H1 (cell line): ENCODE results near the gene SLC38A8. TPM values are rescaled to one million over a fixed set of nuclear protein-coding genes. Genes with fewer than 3 reads are reported as not detected.

Experiments
- CTCF ChIA-PET: fragments of 300-600 bp; sonication (Branson Sonifier 250); formaldehyde crosslinking; loops from one replicate; lab custom pipeline; 2021; ENCODE audit not compliant: partially characterized antibody; lab: Charles Lee
- POLR2A ChIA-PET: fragments of 300-600 bp; sonication (Branson Sonifier 250); formaldehyde crosslinking; loops from one replicate; lab custom pipeline; 2021; ENCODE audit warnings: inconsistent platforms; ENCODE audit not compliant: partially characterized antibody; lab: Charles Lee
- DNase-seq, 2 experiments: peaks; one replicate each; pipeline versions ENCODE4 v3.0.0 to v3.0.0-alpha.2; 2010 to 2022; ENCODE audit warnings: low spot score in 2 of 2, low read depth in 1 of 2, mixed read lengths in 1 of 2
- FAIRE-seq: peaks from 2 replicates; lab custom pipeline; 2011; peaks lifted over from hg19 to GRCh38; lab: Jason Lieb, UNC
- H2AFZ ChIP-seq: 2 replicates; pipeline ENCODE4 v1.8.1; 2012; ENCODE audit warnings: low read length, inconsistent platforms
- H2AK5ac ChIP-seq: 2 replicates; pipeline ENCODE4 v1.6.1; 2013; ENCODE audit warnings: low read depth, low read length
- H2BK120ac ChIP-seq: replicated peaks from 2 replicates; pipeline ENCODE3; 2013; ENCODE audit warnings: low read depth, low read length, inconsistent platforms
- H2BK12ac ChIP-seq: 2 replicates; pipeline ENCODE4 v1.6.1; 2013; ENCODE audit warnings: low read depth, low read length
- H2BK15ac ChIP-seq: 2 replicates; pipeline ENCODE4 v1.6.1; 2013; ENCODE audit warnings: low read length
- H2BK20ac ChIP-seq: 2 replicates; pipeline ENCODE4 v1.6.1; 2013; ENCODE audit warnings: low read length
- H2BK5ac ChIP-seq: 2 replicates; pipeline ENCODE4 v1.6.1; 2013; ENCODE audit warnings: low read depth, low read length
- H3K14ac ChIP-seq: 2 replicates; pipeline ENCODE4 v1.6.1; 2013; ENCODE audit warnings: inconsistent platforms; ENCODE audit not compliant: insufficient read length
- H3K18ac ChIP-seq: 2 replicates; pipeline ENCODE4 v1.6.1; 2013; ENCODE audit warnings: low read length; ENCODE audit errors: extremely low read depth
- H3K23ac ChIP-seq: 2 replicates; pipeline ENCODE4 v1.6.1; 2013; ENCODE audit warnings: inconsistent platforms; ENCODE audit not compliant: insufficient read length
- H3K23me2 ChIP-seq: 2 replicates; pipeline ENCODE4 v1.6.1; 2013; ENCODE audit warnings: low read depth, low read length
- H3K27ac ChIP-seq: 2 replicates; pipeline ENCODE4 v1.6.1; 2011; ENCODE audit warnings: low read depth, low read length, inconsistent platforms
- H3K27me3 ChIP-seq, 4 experiments: replicated peaks in 1 of 4; 1 replicate in 1 of 4; 2 replicates in 3 of 4; pipeline versions ENCODE4 v1.6.1 to v1.8.1; 2011 to 2013; ENCODE audit warnings: low read length in 3 of 4, mild to moderate bottlenecking in 3 of 4, inconsistent platforms in 2 of 4, mixed read lengths in 2 of 4, moderate library complexity in 1 of 4; ENCODE audit not compliant: control insufficient read depth in 3 of 4, insufficient read depth in 3 of 4; ENCODE audit errors: extremely low read depth in 1 of 4
- H3K36me3 ChIP-seq, 4 experiments: 2 replicates each; pipeline versions ENCODE4 v1.6.1 to v1.8.1; 2011 to 2013; ENCODE audit warnings: mild to moderate bottlenecking in 4 of 4, low read length in 3 of 4, moderate library complexity in 2 of 4, control low read depth in 1 of 4, inconsistent platforms in 1 of 4; ENCODE audit not compliant: insufficient read depth in 4 of 4, control insufficient read depth in 2 of 4
- H3K4ac ChIP-seq: replicated peaks from 2 replicates; pipeline ENCODE3; 2013; ENCODE audit warnings: low read length, low read depth, mixed read lengths, inconsistent platforms; ENCODE audit not compliant: insufficient read length
- H3K4me1 ChIP-seq, 4 experiments: replicated peaks in 1 of 4; 1 replicate in 1 of 4; 2 replicates in 3 of 4; pipeline versions ENCODE4 v1.6.1 to v1.8.1; 2011 to 2013; ENCODE audit warnings: low read length in 3 of 4, inconsistent platforms in 2 of 4, mixed read lengths in 1 of 4; ENCODE audit not compliant: insufficient read depth in 4 of 4, control insufficient read depth in 3 of 4
- H3K4me2 ChIP-seq, 2 experiments: 2 replicates each; pipeline versions ENCODE4 v1.6.1 to v1.8.1; 2011 to 2013; ENCODE audit warnings: low read depth in 2 of 2, low read length in 2 of 2, control low read depth in 1 of 2, inconsistent platforms in 1 of 2, mild to moderate bottlenecking in 1 of 2; ENCODE audit not compliant: insufficient read depth in 1 of 2
- H3K4me3 ChIP-seq, 4 experiments: fragments of 200-600, 300-600 bp in 1 of 4; sonication (generic), shearing (Covaris generic), sonication (Bioruptor Twin) in 1 of 4; 2 replicates each; pipeline versions ENCODE4 v1.5.1 to v1.8.1; 2011 to 2016; ENCODE audit warnings: low read length in 4 of 4, low read depth in 3 of 4, control low read depth in 2 of 4, inconsistent platforms in 2 of 4, mild to moderate bottlenecking in 2 of 4, mixed read lengths in 1 of 4, moderate library complexity in 1 of 4; ENCODE audit not compliant: insufficient read depth in 2 of 4; ENCODE audit errors: extremely low read depth in 1 of 4
- H3K56ac ChIP-seq: replicated peaks from 2 replicates; pipeline ENCODE3; 2013; ENCODE audit warnings: low read depth, mild to moderate bottlenecking, mixed read lengths, low read length, inconsistent platforms; ENCODE audit not compliant: insufficient read length
- H3K79me1 ChIP-seq: 2 replicates; pipeline ENCODE4 v1.6.1; 2013; ENCODE audit warnings: low read depth, low read length, control low read depth
- H3K79me2 ChIP-seq, 2 experiments: 2 replicates each; pipeline versions ENCODE4 v1.6.1 to v1.8.1; 2012 to 2013; ENCODE audit warnings: low read length in 2 of 2, mild to moderate bottlenecking in 2 of 2, inconsistent platforms in 1 of 2; ENCODE audit not compliant: insufficient read depth in 2 of 2, control insufficient read depth in 1 of 2
- H3K9ac ChIP-seq, 4 experiments: replicated peaks in 1 of 4; 1 replicate in 1 of 4; 2 replicates in 3 of 4; pipeline versions ENCODE4 v1.6.1 to v1.8.1; 2011 to 2013; ENCODE audit warnings: low read depth in 3 of 4, low read length in 3 of 4, control low read depth in 2 of 4, mild to moderate bottlenecking in 2 of 4, moderate library complexity in 2 of 4, inconsistent platforms in 1 of 4; ENCODE audit errors: extremely low read depth in 1 of 4
- H3K9me3 ChIP-seq, 2 experiments: 2 replicates each; pipeline versions ENCODE4 v1.6.1 to v1.8.1; 2012 to 2013; ENCODE audit warnings: mild to moderate bottlenecking in 2 of 2, moderate library complexity in 2 of 2, control low read depth in 1 of 2, inconsistent platforms in 1 of 2, low read depth in 1 of 2, low read length in 1 of 2, mixed read lengths in 1 of 2; ENCODE audit not compliant: insufficient read depth in 2 of 2
- H4K20me1 ChIP-seq, 2 experiments: replicated peaks in 1 of 2; 2 replicates each; pipeline versions ENCODE3 to v1.8.1; 2011 to 2013; ENCODE audit warnings: inconsistent platforms in 2 of 2, low read length in 2 of 2, mild to moderate bottlenecking in 1 of 2; ENCODE audit not compliant: insufficient read depth in 2 of 2, control insufficient read depth in 1 of 2
- H4K5ac ChIP-seq: 2 replicates; pipeline ENCODE4 v1.6.1; 2013; ENCODE audit warnings: low read length, low read depth, mixed read lengths, inconsistent platforms; ENCODE audit not compliant: insufficient read length
- H4K8ac ChIP-seq: 2 replicates; pipeline ENCODE4 v1.8.0; 2013; ENCODE audit warnings: mild to moderate bottlenecking, moderate library complexity, low read length, inconsistent platforms; ENCODE audit not compliant: insufficient read depth; ENCODE audit errors: extremely low read depth
- H4K91ac ChIP-seq: replicated peaks from 2 replicates; pipeline ENCODE3; 2013; ENCODE audit warnings: low read length, mixed read lengths, inconsistent platforms; ENCODE audit not compliant: insufficient read length
- BACH1 ChIP-seq: IDR thresholded peaks from 2 replicates; pipeline ENCODE4 v1.6.1; 2012; ENCODE audit warnings: low read length, improper control_type of control experiment
- CBX5 ChIP-seq: fragments of 300-800, 300-1000 bp; sonication (generic); IDR thresholded peaks from 2 replicates; pipeline ENCODE4 v1.7.1; 2016; ENCODE audit warnings: antibody characterized with exemption, low read length, low read depth
- HDAC2 ChIP-seq, 2 experiments: fragments of 300-600 bp in 1 of 2; sonication (generic) in 1 of 2; IDR thresholded peaks; 2 replicates each; pipeline ENCODE4 v1.6.1; 2011 to 2012; ENCODE audit warnings: low read depth in 2 of 2, low read length in 2 of 2, mild to moderate bottlenecking in 2 of 2, moderate library complexity in 2 of 2, borderline replicate concordance in 1 of 2, inconsistent platforms in 1 of 2
- SP2 ChIP-seq: IDR thresholded peaks from 2 replicates; pipeline ENCODE4 v1.6.1; 2012; ENCODE audit warnings: mild to moderate bottlenecking, low read length, inconsistent platforms
- TBP ChIP-seq: IDR thresholded peaks from 2 replicates; pipeline ENCODE4 v1.6.1; 2011; ENCODE audit warnings: low read depth, low read length, improper control_type of control experiment
- WGBS, 2 experiments: shearing (Covaris generic) in 1 of 2; methylation state at CpG; one replicate each; pipeline versions ENCODE4 v1.1.6 to v1.1.7; 2013 to 2015; ENCODE audit warnings: low lambda C conversion rate in 2 of 2, mixed read lengths in 2 of 2, inconsistent platforms in 1 of 2, low coverage in 1 of 2, missing lambda C conversion rate in 1 of 2; ENCODE audit not compliant: insufficient replicate concordance in 2 of 2, insufficient coverage in 1 of 2, insufficient read length in 1 of 2; ENCODE audit errors: extremely low coverage in 1 of 2, missing lambda C conversion rate in 1 of 2; 5-methylcytosine and 5-hydroxymethylcytosine counted together
- polyA plus RNA-seq, 7 experiments: library from polyadenylated mRNA; depleted of rRNA in 3 of 7; stranded (reverse) in 5 of 7; unstranded in 2 of 7; fragments of >200 nt in 5 of 7; fragments of 200-250 nt in 2 of 7; gene quantifications; 1 replicate in 5 of 7; 2 replicates in 1 of 7; 4 replicates in 1 of 7; pipeline versions ENCODE4 v1.2.1 to v1.2.3, GENCODE V29; 2011 to 2013; ENCODE audit warnings: missing spikeins in 2 of 7, mixed read lengths in 2 of 7
- total RNA-seq: library from RNA; stranded (reverse); fragmentation: NEBNext Ultra II Directional; extraction: Animal tissue kit (Norgen Biotek cat#: 25700); gene quantifications from 2 replicates; pipeline ENCODE4 v1.2.1, GENCODE V29; 2021

Gene SLC38A8
- total and polyA plus RNA-seq, 2 of the 8 experiments (the other 6 are each of a cell fraction or from before 2014, with no cell fraction given), result 0.08 TPM; not detected in 1

DNA sequence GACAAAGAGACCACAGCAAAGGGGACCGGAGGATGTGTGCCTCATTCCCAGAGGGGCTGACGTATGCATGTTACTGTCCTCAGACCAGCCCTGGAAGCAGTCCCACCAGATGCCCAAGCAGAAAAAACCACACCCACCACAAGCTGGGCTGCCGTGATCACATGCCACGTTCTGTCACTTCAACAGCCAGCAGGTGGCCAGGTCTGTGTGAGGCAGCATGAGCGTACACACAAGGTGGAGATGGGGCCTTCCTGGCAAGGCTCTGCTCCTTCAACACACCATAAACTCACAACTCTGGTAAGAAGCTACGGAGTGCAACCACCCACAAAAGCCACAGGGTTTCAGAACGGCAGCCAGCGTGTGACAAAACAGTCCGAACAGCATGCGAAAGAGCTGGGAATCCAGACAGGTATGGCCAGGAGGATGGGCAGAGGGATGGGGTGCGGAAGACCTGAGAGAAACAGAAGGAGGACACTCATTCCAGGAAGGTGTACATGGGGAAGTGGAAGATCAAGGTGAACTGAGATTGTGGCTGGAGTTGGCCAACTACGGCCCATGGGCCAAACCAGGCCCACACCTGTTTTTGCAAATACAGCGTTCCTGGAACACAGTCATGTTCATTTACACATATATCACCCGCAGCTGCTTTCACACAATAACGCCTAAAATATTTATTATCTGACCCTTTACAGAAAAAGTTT lies 46.2 kb upstream of the SLC38A8 start:
- Histone ChIP-seq H3K23me2 (no peaks in the 10 kb centered on the region), H3K27ac (no peak overlapping the region), H3K9ac (no peak overlapping the region), H2BK12ac (no peak overlapping the region), H2BK120ac (no peak overlapping the region), H4K8ac (no peak overlapping the region), H4K20me1 (peaks cover 0 to 10% of the 10 kb centered on the region in 2 experiments), H4K91ac (no peak overlapping the region), H3K79me1 (no peaks in the 10 kb centered on the region; the same call in 1 of the 2 replicates), H4K5ac (no peak overlapping the region), H3K4ac (no peak overlapping the region), H3K9me3 (no peaks in the 10 kb centered on the region), H2BK5ac (no peak overlapping the region), H2BK20ac (no peak overlapping the region), H3K14ac (no peak overlapping the region), H3K18ac (no peak overlapping the region), H3K4me1 (no peaks in the 10 kb centered on the region), H3K4me3 (no peak overlapping the region), H3K56ac (no peak overlapping the region), H3K23ac (no peak overlapping the region), H3K27me3 (no peaks in the 10 kb centered on the region), H3K36me3 (peaks cover 19 to 75% (median 57%) of the 10 kb centered on the region in 4 experiments; a peak in 7 of 8 replicates), H2AFZ (no peak overlapping the region), H2AK5ac (no peak overlapping the region), H3K4me2 (no peak overlapping the region), H3K79me2 (no peaks in the 10 kb centered on the region), H2BK15ac (no peak overlapping the region)
- POLR2A ChIA-PET, result interaction anchor here (1.2 kb wide), 1 partner anchor 30 kb away, joined by 3 read pairs; no protein-coding TSS in a partner anchor
- TF ChIP-seq TBP (no peak), CBX5 (no peak), BACH1 (no peak), SP2 (no peak), HDAC2 (IDR thresholded peaks at IDR 0.05; ENCODE audit: borderline replicate concordance in 1 of 2, low read depth in 2 of 2, low read length in 2 of 2) (no peak)
- WGBS, 2 experiments, result 90% methylated on average over 15 of the region's 15 CpGs; no CpG with 5 or more reads in 1 of the 2 experiments
- CTCF ChIA-PET, result interaction anchor here (0.5 to 10.5 kb wide), 8 partner anchors 11 to 395 kb away, joined by 3 to 93 read pairs (median 3); no protein-coding TSS in a partner anchor
- FAIRE-seq (no peak), DNase-seq (no peak)
